AG08396 (cell line): ENCODE data around the gene EFCAB10.
A peak's percentile ranks its signal among the peaks of the same experiment; 100 is the strongest.

ENCODE experiments used
- DNase-seq: peaks from one replicate; pipeline ENCODE4 v3.0.0; 2012; ENCODE audit warnings: low spot score, mixed read lengths

EFCAB10 gene

GRCh38 chr7:105581066-105581811 lies at the start of gene EFCAB10:
EFCAB10 (minus strand) TSS chr7:105581493; CDS start chr7:105581463, 30 bp downstream.
- DNase-seq, result peak; percentile 89

GRCh38 chr7:105625986-105626385 lies 44.7 kb upstream of the EFCAB10 start:
- DNase-seq, result no peak

- DNase-seq, result no peak
These were observed 42.6 kb upstream of the EFCAB10 start for GRCh38 chr7:105623906-105624305.

GRCh38 chr7:105623378-105623777 lies 42.1 kb upstream of the EFCAB10 start:
- DNase-seq, result no peak

- DNase-seq, result no peak
These were observed 40.9 kb upstream of the EFCAB10 start for GRCh38 chr7:105622106-105622731.

- peak; percentile 71 for DNase-seq
These were observed 40.3 kb upstream of the EFCAB10 start for GRCh38 chr7:105621617-105622016.

- DNase-seq, result no peak
These were observed 39.9 kb upstream of the EFCAB10 start for GRCh38 chr7:105621176-105621575.

- no peak for DNase-seq
These were observed 38.3 kb upstream of the EFCAB10 start for GRCh38 chr7:105619590-105619989.

GRCh38 chr7:105618016-105618296 lies 36.7 kb upstream of the EFCAB10 start:
- DNase-seq, result no peak

- DNase-seq, result no peak
These were observed 36.2 kb upstream of the EFCAB10 start for GRCh38 chr7:105617280-105618015.

- DNase-seq, result no peak
These were observed 33.1 kb upstream of the EFCAB10 start for GRCh38 chr7:105614341-105614840.

- no peak for DNase-seq
These were observed 32.5 kb upstream of the EFCAB10 start for GRCh38 chr7:105613611-105614330.

GRCh38 chr7:105612806-105613205 lies 31.5 kb upstream of the EFCAB10 start:
- no peak for DNase-seq

- DNase-seq, result no peak
These were observed 30.8 kb upstream of the EFCAB10 start for GRCh38 chr7:105611856-105612775.

- no peak for DNase-seq
These were observed 29.1 kb upstream of the EFCAB10 start for GRCh38 chr7:105610165-105610930.

- no peak for DNase-seq
These were observed 21.3 kb upstream of the EFCAB10 start for GRCh38 chr7:105602325-105603305.

- DNase-seq, result no peak
These were observed 19.6 kb upstream of the EFCAB10 start for GRCh38 chr7:105600720-105601550.

GRCh38 chr7:105599551-105599950 lies 18.3 kb upstream of the EFCAB10 start:
- no peak for DNase-seq
